GM19025 (cell line): ENCODE measurements around the gene PHTF2.
"Not testable (repeated sequence)": the region's sequence is repeated elsewhere in the genome, so short reads cannot be mapped to it uniquely, and the experiment has no call there.

Experiments used
- ATAC-seq: cut with Tn5 transposase; IDR thresholded peaks from one replicate; pipeline ENCODE4 v1.9.1; 2021; ENCODE audit warnings: mild to moderate bottlenecking, low read depth, moderate library complexity; ENCODE audit not compliant: unreplicated experiment

Gene PHTF2

DNA sequence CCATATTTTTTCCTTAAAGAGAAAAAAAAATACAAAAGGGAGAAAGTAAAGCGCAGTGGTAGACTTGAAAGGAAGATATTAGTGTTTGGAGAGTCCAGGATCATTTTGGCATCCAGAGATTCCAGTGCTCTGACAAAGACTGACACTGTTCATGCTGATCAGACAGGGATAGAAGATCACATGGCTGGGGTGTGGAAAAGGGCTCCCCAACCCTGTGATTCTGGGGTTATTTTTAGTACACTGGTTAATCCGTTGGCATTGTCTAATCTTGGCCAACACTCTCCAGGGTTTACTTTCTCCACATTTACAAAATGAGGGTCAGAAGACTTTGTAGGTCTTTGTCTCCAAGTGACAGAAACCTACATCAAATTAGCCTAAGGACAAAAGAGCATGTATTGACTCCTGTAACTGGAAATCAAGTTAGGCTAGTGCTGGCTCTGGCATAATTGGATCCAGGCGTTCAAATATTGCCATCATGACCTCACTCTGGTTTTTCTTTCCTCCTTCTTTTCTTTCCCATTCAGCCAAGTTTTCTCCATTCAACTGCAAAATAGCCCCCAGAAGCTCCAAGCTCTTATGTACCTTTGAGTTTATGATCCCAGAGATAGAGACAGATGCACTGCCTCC lies 181.6 kb downstream of the PHTF2 start:
- ATAC-seq, result no peak

DNA sequence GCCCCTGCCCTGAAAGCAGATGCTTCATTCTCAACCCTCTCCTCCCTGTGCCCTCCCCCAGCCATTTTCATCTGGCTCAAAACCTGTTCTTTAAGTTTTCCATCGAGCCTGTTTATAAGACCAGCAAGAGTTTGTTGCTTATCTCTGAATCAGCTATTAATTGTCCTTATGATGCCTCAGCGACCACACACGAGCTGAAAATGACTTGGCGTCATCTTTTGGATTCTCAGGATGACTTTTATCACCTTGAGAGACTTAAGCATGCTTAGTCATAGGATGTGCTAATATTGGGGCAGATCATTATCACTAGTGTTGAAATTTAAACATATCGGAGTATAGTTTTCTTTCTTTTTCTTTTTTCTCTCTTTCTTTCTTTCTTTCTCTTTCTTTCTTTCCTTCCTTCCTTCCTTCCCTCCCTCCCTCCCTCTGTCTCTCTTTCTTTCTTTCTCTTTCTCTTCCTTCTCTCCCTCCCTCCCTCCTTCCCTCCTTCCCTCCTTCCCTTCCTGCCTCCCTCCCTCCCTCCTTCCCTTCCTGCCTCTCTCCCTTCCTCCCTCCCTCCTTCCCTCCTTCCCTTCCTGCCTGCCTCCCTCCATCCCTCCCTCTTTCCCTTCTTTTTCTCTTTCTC lies 184.5 kb downstream of the PHTF2 start:
- no peak for ATAC-seq

DNA sequence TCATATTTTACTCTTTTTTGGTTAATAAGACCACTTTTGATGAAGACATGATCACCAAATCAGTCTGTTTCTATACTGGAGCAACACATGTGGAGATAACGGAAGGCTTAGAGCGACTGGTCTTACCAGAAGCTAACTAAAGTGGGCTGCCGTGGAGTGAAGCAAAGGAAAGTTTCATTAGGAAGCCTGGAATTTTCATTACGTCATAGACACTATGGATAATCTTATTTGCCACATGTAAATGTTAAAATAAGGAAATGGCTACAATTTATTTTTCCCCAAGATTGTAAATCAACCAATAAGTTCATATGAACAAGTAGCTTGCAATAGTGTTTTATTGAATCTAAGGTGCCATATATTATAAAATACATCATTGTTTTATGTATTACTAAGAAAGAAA lies 185.4 kb downstream of the PHTF2 start:
- no peak for ATAC-seq

DNA sequence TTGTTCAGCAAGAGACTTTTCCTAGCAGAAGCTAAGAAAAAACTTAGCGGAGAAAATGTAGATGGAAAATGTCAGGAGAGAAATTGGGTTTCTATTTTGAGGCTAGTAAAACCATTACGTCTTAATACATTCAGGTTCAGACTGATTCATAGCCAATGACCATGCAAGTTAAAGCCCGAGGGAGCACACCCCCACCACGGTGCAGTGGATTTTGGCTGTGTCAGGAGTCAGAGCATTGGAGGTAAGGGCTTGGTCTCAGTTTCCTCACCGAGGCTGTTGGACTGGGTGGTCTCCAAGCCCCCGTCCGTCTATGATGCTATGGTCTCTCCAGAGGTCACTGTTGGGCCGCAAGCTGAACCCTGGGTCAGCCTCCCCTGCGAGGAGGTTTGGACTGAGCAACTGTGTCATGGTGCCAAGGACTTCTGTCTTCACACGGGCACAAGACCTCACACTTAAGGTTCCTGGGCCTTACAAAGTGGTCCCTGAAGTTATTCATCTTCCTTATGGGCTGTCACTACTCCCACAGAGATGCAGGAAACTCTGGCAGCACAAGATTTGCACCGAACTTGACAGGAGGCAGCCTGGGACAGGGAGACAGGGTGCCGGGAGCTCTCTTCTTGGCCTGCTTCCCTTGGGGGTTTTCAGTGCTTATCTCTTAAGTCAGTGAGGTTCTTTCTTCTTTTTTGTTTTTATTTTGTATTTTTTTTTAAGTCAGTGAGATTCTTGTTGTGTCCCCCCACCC lies 186.8 kb downstream of the PHTF2 start:
- ATAC-seq, result no peak

DNA sequence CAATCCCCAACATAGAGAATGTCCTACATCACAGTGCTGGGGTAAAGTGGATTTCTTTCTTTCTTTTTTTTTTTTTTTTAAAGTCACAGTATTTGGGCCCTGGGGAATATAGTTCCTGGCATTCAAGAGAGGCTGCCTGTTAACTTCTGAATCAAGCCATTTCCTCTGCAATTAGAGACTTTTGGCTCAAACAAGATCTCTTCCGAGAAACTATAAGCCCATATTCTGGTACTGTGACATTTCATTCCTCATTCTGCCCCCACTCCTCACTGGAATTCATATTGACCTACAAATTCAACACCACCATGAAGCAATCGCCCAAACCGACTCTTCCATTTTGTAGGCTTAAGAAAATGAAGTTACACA lies 187.4 kb downstream of the PHTF2 start:
- no peak for ATAC-seq

DNA sequence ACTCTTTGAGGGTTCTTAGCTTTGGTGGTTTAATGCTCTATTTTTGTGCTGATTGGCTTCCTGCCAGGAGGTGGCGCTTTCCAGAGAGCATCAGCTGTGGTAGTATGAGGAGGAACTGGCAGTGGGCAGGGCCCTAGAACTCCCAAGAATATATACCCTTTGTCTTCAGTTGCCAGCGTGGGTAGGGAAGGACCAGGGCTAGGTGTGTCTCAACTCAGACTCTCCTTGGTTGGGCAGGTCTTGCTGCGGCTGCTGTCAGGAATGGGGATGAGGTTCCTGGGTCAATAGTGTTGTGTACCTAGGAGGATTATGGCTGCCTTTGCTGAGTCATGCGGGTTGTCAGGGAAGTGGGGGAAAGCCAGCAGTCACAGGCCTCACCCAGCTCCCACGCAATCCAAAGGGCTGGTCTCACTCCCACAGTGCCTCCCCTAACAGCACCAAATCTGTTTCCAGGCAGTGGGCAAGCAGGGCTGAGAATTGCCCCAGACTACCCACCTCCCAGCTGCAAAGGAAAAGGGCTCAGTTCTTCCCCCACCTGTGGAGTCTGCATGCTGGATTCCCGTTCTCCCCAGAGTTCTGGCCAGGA lies 191.5 kb downstream of the PHTF2 start:
- no peak for ATAC-seq

DNA sequence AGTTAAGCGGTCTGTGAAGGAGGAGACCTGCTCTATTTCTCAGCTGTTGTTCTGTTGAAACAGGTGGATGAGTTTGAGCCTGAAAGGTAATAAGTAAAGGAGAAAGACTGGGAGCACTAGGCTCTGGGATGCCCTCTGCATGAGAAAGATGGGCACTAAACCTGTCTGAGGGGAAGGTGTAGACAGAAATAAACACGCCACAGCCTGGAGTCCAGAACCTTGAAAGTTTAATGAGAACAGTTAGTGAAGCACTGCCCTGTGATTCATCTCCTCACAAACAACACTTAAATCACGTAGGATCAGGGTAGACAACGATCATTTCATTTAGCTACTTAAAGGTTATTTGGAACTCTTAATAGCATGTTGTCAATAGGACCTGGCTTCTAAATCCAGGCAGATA lies 193.1 kb downstream of the PHTF2 start:
- ATAC-seq, result no peak

DNA sequence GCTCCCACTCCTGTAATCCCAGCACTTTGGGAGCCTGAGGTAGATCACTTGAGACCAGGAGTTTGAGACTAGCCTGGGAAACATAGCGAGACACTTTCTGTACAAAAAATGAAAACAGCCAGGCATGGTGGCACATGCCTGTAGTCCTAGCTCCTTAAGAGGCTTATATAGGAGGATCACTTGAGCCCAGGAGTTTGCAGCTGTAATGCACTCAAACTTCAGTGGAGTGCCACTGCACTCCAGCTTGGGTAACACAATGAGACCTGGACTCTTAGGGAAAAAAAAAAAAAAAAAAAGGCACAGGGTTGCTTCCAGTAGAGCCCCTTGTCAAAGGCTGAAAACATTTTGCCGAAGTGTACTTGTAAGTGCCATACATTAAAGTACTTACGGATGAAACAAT lies 195.3 kb downstream of the PHTF2 start:
- no peak for ATAC-seq

DNA sequence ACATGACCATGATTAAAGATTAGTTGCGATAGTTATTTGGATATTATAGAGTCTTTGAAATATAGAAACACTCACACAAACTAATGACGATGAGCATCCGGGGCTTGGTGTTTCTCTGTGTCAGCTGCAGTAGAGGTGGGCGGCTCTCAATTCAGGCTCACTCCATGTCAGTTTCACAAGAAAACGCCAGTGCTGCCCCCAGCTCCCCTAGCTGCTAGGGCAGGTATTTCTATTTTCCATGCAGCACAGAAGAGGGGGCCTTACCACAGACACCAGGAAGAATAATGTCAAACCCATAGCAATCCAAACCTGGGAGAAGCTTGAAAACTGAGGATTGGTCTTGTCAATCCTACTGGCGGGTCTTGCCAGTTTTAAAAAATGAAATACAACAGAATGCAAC lies 197.1 kb downstream of the PHTF2 start:
- no peak for ATAC-seq

DNA sequence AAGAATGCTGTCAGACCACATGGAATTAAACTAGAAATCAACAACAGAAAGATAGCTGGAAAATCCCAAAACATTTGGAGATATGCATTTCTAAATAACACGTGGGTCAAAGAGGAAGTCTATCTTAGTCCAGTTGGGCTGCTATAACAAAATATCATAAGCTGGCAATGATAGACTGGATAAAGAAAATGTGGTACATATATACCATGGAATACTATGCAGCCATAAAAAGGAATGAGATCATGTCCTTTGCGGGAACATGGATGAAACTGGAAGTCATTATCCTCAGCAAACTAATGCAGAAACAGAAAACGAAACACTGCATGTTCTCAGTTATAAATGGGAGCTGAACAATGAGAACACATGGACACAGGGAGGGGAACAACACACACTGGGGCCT lies 200.6 kb downstream of the PHTF2 start:
- not testable (repeated sequence) for ATAC-seq

DNA sequence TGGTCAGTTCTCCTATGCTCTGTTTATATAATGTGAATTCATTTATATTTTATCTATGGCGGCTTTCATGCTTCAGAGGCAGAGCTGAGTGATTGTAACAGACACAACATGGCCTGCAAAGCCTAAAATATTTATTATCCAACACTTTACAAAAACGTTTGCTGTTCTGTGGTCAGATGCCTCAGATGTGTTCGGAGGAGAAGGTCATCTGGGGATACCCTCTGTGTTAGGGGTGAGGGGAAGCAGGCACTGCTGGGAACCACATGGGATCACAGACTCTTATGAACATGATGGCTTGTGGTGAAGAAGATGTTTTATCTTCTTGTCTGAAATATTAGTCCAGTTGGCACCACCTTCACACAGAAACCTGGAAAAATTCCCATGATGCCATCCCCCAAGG lies 203.4 kb downstream of the PHTF2 start:
- ATAC-seq, result no peak

DNA sequence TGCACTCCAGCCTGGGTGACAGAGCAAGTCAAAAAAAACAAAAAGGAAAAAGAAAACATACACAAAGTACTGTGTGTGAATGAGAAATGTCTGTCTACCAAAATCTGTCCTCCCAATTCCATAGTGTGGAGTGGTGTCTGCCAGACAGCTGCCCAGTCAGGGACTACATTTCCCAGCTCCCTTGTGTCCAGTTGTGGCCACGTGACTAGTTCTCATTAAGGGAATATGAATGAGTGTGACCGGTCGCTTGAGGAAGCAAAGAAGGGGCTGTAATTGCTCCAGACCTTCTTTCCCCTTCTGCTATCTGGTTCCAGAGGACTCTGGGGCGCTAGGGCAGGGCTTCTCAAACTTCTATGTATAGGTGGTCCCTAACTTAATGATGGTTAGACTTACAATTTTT lies 204.1 kb downstream of the PHTF2 start:
- ATAC-seq, result no peak

DNA sequence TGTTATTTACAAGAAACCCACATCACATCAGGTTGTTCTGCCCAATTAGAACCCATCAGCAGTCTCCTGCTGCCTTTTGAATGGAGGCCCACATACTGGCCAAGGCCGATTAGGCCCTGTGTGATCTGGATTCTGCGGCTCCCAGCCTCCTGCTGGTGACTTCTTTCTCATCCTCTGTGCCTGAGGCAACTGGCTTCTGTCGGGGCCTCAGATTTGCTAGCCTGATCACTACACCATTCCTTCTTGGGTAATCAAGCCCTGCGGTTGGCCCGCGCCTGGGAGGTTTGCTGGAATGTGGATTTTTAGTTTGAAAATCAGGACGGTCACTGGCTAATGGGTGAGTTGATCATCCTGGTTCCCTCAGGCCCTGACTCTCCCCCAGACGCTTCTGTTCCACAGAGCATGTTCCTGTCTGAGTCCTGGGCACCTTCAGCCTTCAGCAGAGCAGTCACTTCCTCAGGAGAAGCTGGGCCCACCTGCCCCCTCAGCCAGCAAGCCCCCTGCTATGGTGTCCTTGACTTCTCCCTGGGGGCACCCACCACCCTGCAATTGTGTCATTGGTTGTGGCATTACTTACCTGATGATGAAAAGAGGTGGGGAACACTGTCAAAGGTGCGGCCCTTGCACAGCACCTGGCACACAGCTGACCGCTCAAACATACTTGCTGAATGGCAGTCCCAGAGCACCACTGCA lies 207.6 kb downstream of the PHTF2 start:
- no peak for ATAC-seq
